ENCODE results near the gene SLCO2B1. TPM values are rescaled to one million over a fixed set of nuclear protein-coding genes. Genes with fewer than 3 reads are reported as not detected.
A peak's percentile ranks its signal among the peaks of the same experiment; 100 is the strongest.

SLCO2B1 gene
- total and polyA plus RNA-seq, 3 experiments from 2014 or later: 0.98 to 1.3 TPM; not detected in 1

- H3K4me1 Mint-ChIP-seq: peaks cover 26 to 28% (median 28%) of the 10 kb centered on the region in 3 donors
- H3K9me3 Mint-ChIP-seq: no peaks in the 10 kb centered on the region
- no peaks in the 10 kb centered on the region for H3K36me3 ChIP-seq (ENCODE audit: insufficient read depth, low read length)
- no peak overlapping the region for H3K27ac Mint-ChIP-seq
- H3K27me3 ChIP-seq (ENCODE audit: insufficient read depth, low read length, poor library complexity, severe bottlenecking): no peaks in the 10 kb centered on the region
- H3K4me1 ChIP-seq (ENCODE audit: insufficient read depth, low read length): peaks cover 26% of the 10 kb centered on the region
- no peaks in the 10 kb centered on the region for H3K9me3 ChIP-seq (ENCODE audit: low read length)
- no peak for DNase-seq
- H3K4me3 Mint-ChIP-seq: peak overlapping the region in 1 of 7 donors; percentile 28
- POLR2A ChIA-PET: no interaction called here
- CTCF ChIA-PET: interaction anchor here (1.0 to 18.8 kb wide), 6 partner anchors 12 to 128 kb away, joined by 3 to 419 read pairs (median 84); partner anchors contain the start of gene TPBGL
- H3K4me3 ChIP-seq (ENCODE audit: low read length): no peak overlapping the region
- H3K36me3 Mint-ChIP-seq: no peaks in the 10 kb centered on the region
- H3K27me3 Mint-ChIP-seq: peaks cover 3 to 11% of the 10 kb centered on the region in 2 donors
- H3K27ac ChIP-seq (ENCODE audit: low read depth, low read length): no peak overlapping the region
Measured at GRCh38 chr11:75146711-75147110, 4.2 kb upstream of the SLCO2B1 start.

- Mint-ChIP-seq H3K27me3 (peaks cover 3 to 14% of the 10 kb centered on the region in 2 donors), H3K9me3 (no peaks in the 10 kb centered on the region), H3K4me3 (no peak overlapping the region), H3K4me1 (peaks cover 21 to 24% (median 23%) of the 10 kb centered on the region in 3 donors), H3K36me3 (no peaks in the 10 kb centered on the region), H3K27ac (peak overlapping the region in 1 of 8 donors; percentile 82)
- no peaks in the 10 kb centered on the region for H3K9me3 ChIP-seq (ENCODE audit: low read length)
- no peak for DNase-seq
- POLR2A ChIA-PET: no interaction called here
- H3K4me1 ChIP-seq (ENCODE audit: insufficient read depth, low read length): peaks cover 22% of the 10 kb centered on the region
- CTCF ChIA-PET: interaction anchor here (0.8 to 18.8 kb wide), 7 partner anchors 12 to 240 kb away, joined by 3 to 419 read pairs (median 3); partner anchors contain the start of gene TPBGL
- no peaks in the 10 kb centered on the region for H3K27me3 ChIP-seq (ENCODE audit: insufficient read depth, low read length, poor library complexity, severe bottlenecking)
- H3K27ac ChIP-seq (ENCODE audit: low read depth, low read length): no peak overlapping the region
- no peaks in the 10 kb centered on the region for H3K36me3 ChIP-seq (ENCODE audit: insufficient read depth, low read length)
- H3K4me3 ChIP-seq (ENCODE audit: low read length): no peak overlapping the region
Measured at GRCh38 chr11:75147191-75147874, 3.6 kb upstream of the SLCO2B1 start.

DNA sequence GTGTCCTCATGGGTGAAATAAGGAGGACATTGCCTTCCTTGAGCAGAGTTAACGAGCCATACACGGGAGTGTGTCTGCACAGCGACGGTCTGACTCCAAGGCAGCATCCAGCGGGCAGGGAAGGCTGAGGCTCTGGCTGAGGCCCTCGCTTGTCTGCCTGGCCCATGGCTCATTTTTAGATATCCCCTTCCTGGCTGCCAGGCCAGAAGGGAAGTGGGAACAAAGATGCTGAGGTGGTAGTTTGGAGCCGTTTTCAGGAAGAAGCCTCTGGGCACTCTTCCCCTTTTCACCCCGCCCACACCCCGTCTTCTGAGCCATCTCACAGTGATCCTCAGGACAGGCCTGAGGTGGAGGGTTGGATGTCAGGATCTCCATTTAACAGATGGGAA lies 3.0 kb upstream of the SLCO2B1 start:
- peak overlapping the region in 1 of 8 donors; percentile 82 for H3K27ac Mint-ChIP-seq
- Histone ChIP-seq H3K27ac (ENCODE audit: low read depth, low read length) (no peak overlapping the region), H3K4me1 (ENCODE audit: insufficient read depth, low read length) (peaks cover 16% of the 10 kb centered on the region), H3K4me3 (ENCODE audit: low read length) (no peak overlapping the region), H3K36me3 (ENCODE audit: insufficient read depth, low read length) (no peaks in the 10 kb centered on the region), H3K27me3 (ENCODE audit: insufficient read depth, low read length, poor library complexity, severe bottlenecking) (no peaks in the 10 kb centered on the region), H3K9me3 (ENCODE audit: low read length) (no peaks in the 10 kb centered on the region)
- H3K27me3 Mint-ChIP-seq: peaks cover 7 to 14% of the 10 kb centered on the region in 2 donors
- ChIA-PET CTCF (interaction anchor here (0.8 to 18.8 kb wide), 3 partner anchors 56 to 240 kb away, joined by 3 to 419 read pairs (median 201); partner anchors contain the start of gene TPBGL), POLR2A (no interaction called here)
- peaks cover 16 to 19% (median 18%) of the 10 kb centered on the region in 3 donors for H3K4me1 Mint-ChIP-seq
- H3K4me3 Mint-ChIP-seq: no peak overlapping the region
- no peaks in the 10 kb centered on the region for H3K9me3 Mint-ChIP-seq
- DNase-seq: no peak
- no peaks in the 10 kb centered on the region for H3K36me3 Mint-ChIP-seq

GRCh38 chr11:75148436-75148983 lies 2.4 kb upstream of the SLCO2B1 start:
- H3K36me3 ChIP-seq (ENCODE audit: insufficient read depth, low read length): no peaks in the 10 kb centered on the region
- Mint-ChIP-seq H3K36me3 (no peaks in the 10 kb centered on the region), H3K27me3 (peaks cover 7 to 21% of the 10 kb centered on the region in 2 donors), H3K9me3 (no peaks in the 10 kb centered on the region), H3K27ac (no peak overlapping the region), H3K4me1 (peaks cover 9 to 12% (median 11%) of the 10 kb centered on the region in 3 donors), H3K4me3 (no peak overlapping the region)
- POLR2A ChIA-PET: no interaction called here
- H3K9me3 ChIP-seq (ENCODE audit: low read length): no peaks in the 10 kb centered on the region
- no peak overlapping the region for H3K4me3 ChIP-seq (ENCODE audit: low read length)
- H3K27ac ChIP-seq (ENCODE audit: low read depth, low read length): no peak overlapping the region
- no peaks in the 10 kb centered on the region for H3K27me3 ChIP-seq (ENCODE audit: insufficient read depth, low read length, poor library complexity, severe bottlenecking)
- DNase-seq: no peak
- CTCF ChIA-PET: interaction anchor here (1.3 to 18.8 kb wide), 3 partner anchors 56 to 131 kb away, joined by 3 to 419 read pairs (median 4); partner anchors contain the start of gene TPBGL
- peaks cover 10% of the 10 kb centered on the region for H3K4me1 ChIP-seq (ENCODE audit: insufficient read depth, low read length)

- DNase-seq: no peak
- Histone ChIP-seq H3K27ac (ENCODE audit: low read depth, low read length) (no peak overlapping the region), H3K36me3 (ENCODE audit: insufficient read depth, low read length) (no peaks in the 10 kb centered on the region), H3K9me3 (ENCODE audit: low read length) (no peaks in the 10 kb centered on the region), H3K27me3 (ENCODE audit: insufficient read depth, low read length, poor library complexity, severe bottlenecking) (no peaks in the 10 kb centered on the region), H3K4me3 (ENCODE audit: low read length) (no peak overlapping the region), H3K4me1 (ENCODE audit: insufficient read depth, low read length) (no peaks in the 10 kb centered on the region)
- Mint-ChIP-seq H3K27ac (no peak overlapping the region), H3K27me3 (peaks cover 7 to 21% of the 10 kb centered on the region in 2 donors), H3K9me3 (no peaks in the 10 kb centered on the region), H3K4me3 (no peak overlapping the region), H3K4me1 (peaks cover 0 to 3% (median 2%) of the 10 kb centered on the region in 3 donors), H3K36me3 (no peaks in the 10 kb centered on the region)
- POLR2A ChIA-PET: no interaction called here
- CTCF ChIA-PET: interaction anchor here (1.3 to 18.8 kb wide), 4 partner anchors 9 to 130 kb away, joined by 4 to 419 read pairs (median 5); partner anchors contain the start of gene TPBGL
Measured at GRCh38 chr11:75149766-75150465, 991 bp upstream of the SLCO2B1 start.

DNA sequence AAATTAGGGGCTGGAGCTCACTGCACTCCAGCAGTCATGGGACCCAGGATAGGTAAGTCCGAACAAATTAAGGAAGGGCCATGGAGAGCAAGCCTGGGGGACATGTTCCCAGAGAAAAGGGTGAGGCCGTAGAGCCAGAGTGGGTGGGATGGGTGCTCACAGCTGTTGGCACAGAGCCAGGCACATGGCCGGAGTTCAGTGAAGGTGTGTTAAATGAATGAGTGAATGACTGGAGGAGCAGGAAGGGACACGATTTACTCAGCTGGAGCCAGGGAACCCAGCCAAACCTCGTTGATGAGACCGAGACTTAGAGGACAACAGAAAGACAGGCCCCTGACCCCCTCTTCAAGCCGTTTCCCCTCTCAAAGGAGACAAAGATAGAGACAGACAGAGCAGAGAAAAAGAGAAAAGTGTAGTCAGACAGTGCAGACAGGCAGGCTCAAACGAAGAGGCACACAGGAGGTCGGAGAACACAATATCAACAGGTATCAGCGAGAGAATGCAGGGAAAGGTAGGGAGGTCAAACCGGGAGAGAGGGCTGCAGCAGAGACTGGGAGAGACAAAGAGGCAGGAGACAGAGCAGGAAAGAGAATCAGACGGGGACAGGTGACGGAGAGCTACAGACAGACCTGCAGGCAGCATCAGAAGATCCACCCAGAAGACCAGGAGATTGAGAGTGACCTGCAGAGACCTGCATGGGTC lies 590 bp downstream of the SLCO2B1 start:
- Histone ChIP-seq H3K27ac (ENCODE audit: low read depth, low read length) (no peak overlapping the region), H3K9me3 (ENCODE audit: low read length) (no peaks in the 10 kb centered on the region), H3K4me1 (ENCODE audit: insufficient read depth, low read length) (no peaks in the 10 kb centered on the region), H3K27me3 (ENCODE audit: insufficient read depth, low read length, poor library complexity, severe bottlenecking) (no peaks in the 10 kb centered on the region), H3K4me3 (ENCODE audit: low read length) (no peak overlapping the region), H3K36me3 (ENCODE audit: insufficient read depth, low read length) (no peaks in the 10 kb centered on the region)
- H3K9me3 Mint-ChIP-seq: no peaks in the 10 kb centered on the region
- no peak for DNase-seq
- no peak overlapping the region for H3K4me3 Mint-ChIP-seq
- H3K36me3 Mint-ChIP-seq: no peaks in the 10 kb centered on the region
- CTCF ChIA-PET: interaction anchor here (7.8 to 18.8 kb wide), 2 partner anchors 9 to 93 kb away, joined by 64 to 419 read pairs; partner anchors contain the start of gene TPBGL
- H3K4me1 Mint-ChIP-seq: no peaks in the 10 kb centered on the region
- H3K27ac Mint-ChIP-seq: peak overlapping the region in 2 of 8 donors; percentile 35 to 80
- POLR2A ChIA-PET: no interaction called here
- peaks cover 8 to 21% of the 10 kb centered on the region in 2 donors for H3K27me3 Mint-ChIP-seq

GRCh38 chr11:75152090-75152489 lies 1.2 kb downstream of the SLCO2B1 start:
- H3K4me1 ChIP-seq (ENCODE audit: insufficient read depth, low read length): no peaks in the 10 kb centered on the region
- H3K27me3 Mint-ChIP-seq: peaks cover 8 to 21% of the 10 kb centered on the region in 2 donors
- H3K27ac Mint-ChIP-seq: peak overlapping the region in 1 of 8 donors; percentile 66
- H3K4me3 ChIP-seq (ENCODE audit: low read length): no peak overlapping the region
- H3K4me1 Mint-ChIP-seq: no peaks in the 10 kb centered on the region
- no peak overlapping the region for H3K27ac ChIP-seq (ENCODE audit: low read depth, low read length)
- no peaks in the 10 kb centered on the region for H3K9me3 ChIP-seq (ENCODE audit: low read length)
- POLR2A ChIA-PET: no interaction called here
- H3K9me3 Mint-ChIP-seq: no peaks in the 10 kb centered on the region
- no peaks in the 10 kb centered on the region for H3K36me3 ChIP-seq (ENCODE audit: insufficient read depth, low read length)
- H3K36me3 Mint-ChIP-seq: no peaks in the 10 kb centered on the region
- H3K4me3 Mint-ChIP-seq: no peak overlapping the region
- no peaks in the 10 kb centered on the region for H3K27me3 ChIP-seq (ENCODE audit: insufficient read depth, low read length, poor library complexity, severe bottlenecking)
- CTCF ChIA-PET: interaction anchor here (3.8 to 18.8 kb wide), 3 partner anchors 10 to 92 kb away, joined by 11 to 419 read pairs (median 64); partner anchors contain the start of gene TPBGL
- DNase-seq: no peak

All from CD8-positive, alpha-beta memory T cell (primary cell).